ENCODE results near the gene IRF2.

Gene IRF2

DNA sequence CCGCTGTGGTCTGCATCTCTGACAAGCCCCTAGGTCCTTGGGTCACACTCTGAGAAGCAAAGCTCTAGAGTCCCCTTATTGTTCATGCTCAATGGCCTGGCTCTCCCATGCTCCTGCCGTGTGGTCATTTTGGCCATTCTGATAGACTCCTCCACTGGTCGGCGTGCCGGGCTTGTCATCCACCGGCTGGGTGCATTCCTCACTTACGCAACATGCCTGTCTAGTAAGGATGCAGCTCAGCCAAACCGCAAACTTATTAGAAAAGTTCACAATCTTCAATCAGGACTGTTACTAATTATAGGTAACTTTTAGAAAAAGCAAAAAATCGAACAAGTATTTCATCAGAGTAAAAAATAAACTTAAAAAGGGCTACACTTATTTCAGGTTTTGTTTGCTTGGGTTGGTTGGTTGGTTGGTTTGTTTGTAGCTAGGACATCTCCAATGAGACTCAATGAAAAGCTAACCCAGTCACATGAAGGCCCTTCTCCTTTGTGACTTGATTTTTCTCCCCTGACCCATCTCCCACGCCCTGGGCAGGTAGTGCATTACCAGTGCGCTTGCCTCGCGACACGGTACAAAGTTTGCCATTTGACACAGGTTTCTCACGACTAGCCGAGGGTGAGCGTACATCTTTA is 41.0 kb downstream of the IRF2 start:
- H3K4me1 ChIP-seq (ENCODE audit: insufficient read depth, low read length), result no peaks in the 10 kb centered on the region
- no peak overlapping the region for H2AFZ ChIP-seq (ENCODE audit: low read depth, low read length)
- DNase-seq, result no peak
- peaks cover 45% of the 10 kb centered on the region for H3K79me2 ChIP-seq (ENCODE audit: insufficient read depth, low read length)
- peaks cover 28% of the 10 kb centered on the region for H4K20me1 ChIP-seq (ENCODE audit: insufficient read depth, low read length)
- H3K9me3 ChIP-seq (ENCODE audit: insufficient read depth, low read length, severe bottlenecking), result no peaks in the 10 kb centered on the region
- no peaks in the 10 kb centered on the region for H3K36me3 ChIP-seq (ENCODE audit: insufficient read depth, low read length)
- no peak overlapping the region for H3K27ac ChIP-seq (ENCODE audit: low read length)
- no peak overlapping the region for H3K4me2 ChIP-seq (ENCODE audit: insufficient read depth, low read length)
- H3K9ac ChIP-seq (ENCODE audit: low read depth, low read length), result no peak overlapping the region
- TF ChIP-seq EZH2 (IDR thresholded peaks at IDR 0.05; ENCODE audit: borderline replicate concordance, low read depth, low read length, severe bottlenecking) (no peak), CTCF (IDR thresholded peaks at IDR 0.05; ENCODE audit: borderline replicate concordance, extremely low read depth, low read length, poor library complexity, severe bottlenecking) (no peak)
- no peaks in the 10 kb centered on the region for H3K27me3 ChIP-seq (ENCODE audit: insufficient read depth, low read length, poor library complexity)
- no peak overlapping the region for H3K4me3 ChIP-seq (ENCODE audit: low read depth in 1 of 2, low read length in 2 of 2)
- no peak for ATAC-seq (ENCODE audit: insufficient read depth, low read depth)

- no peaks in the 10 kb centered on the region for H3K9me3 ChIP-seq (ENCODE audit: insufficient read depth, low read length, severe bottlenecking)
- H2AFZ ChIP-seq (ENCODE audit: low read depth, low read length), result no peak overlapping the region
These were observed 42.0 kb downstream of the IRF2 start for GRCh38 chr4:184432127-184432922.

GRCh38 chr4:184430163-184430562 is 44.2 kb downstream of the IRF2 start:
- no peaks in the 10 kb centered on the region for H3K4me1 ChIP-seq (ENCODE audit: insufficient read depth, low read length)
- no peak overlapping the region for H3K4me3 ChIP-seq (ENCODE audit: low read depth in 1 of 2, low read length in 2 of 2)
- H3K27ac ChIP-seq (ENCODE audit: low read length), result no peak overlapping the region
- H4K20me1 ChIP-seq (ENCODE audit: insufficient read depth, low read length), result peaks cover 23% of the 10 kb centered on the region
- peaks cover 22% of the 10 kb centered on the region for H3K36me3 ChIP-seq (ENCODE audit: insufficient read depth, low read length)
- H3K27me3 ChIP-seq (ENCODE audit: insufficient read depth, low read length, poor library complexity), result no peaks in the 10 kb centered on the region
- H3K79me2 ChIP-seq (ENCODE audit: insufficient read depth, low read length), result peaks cover 30% of the 10 kb centered on the region
- DNase-seq (no peak), ATAC-seq (ENCODE audit: insufficient read depth, low read depth) (no peak)
- TF ChIP-seq CTCF (IDR thresholded peaks at IDR 0.05; ENCODE audit: borderline replicate concordance, extremely low read depth, low read length, poor library complexity, severe bottlenecking), result no peak
- TF ChIP-seq EZH2 (IDR thresholded peaks at IDR 0.05; ENCODE audit: borderline replicate concordance, low read depth, low read length, severe bottlenecking), result no peak
- no peak overlapping the region for H3K4me2 ChIP-seq (ENCODE audit: insufficient read depth, low read length)
- no peak overlapping the region for H2AFZ ChIP-seq (ENCODE audit: low read depth, low read length)
- no peaks in the 10 kb centered on the region for H3K9me3 ChIP-seq (ENCODE audit: insufficient read depth, low read length, severe bottlenecking)
- H3K9ac ChIP-seq (ENCODE audit: low read depth, low read length), result no peak overlapping the region

More at GRCh38 chr4:184432127-184432922, 42.0 kb downstream of the IRF2 start:
- DNase-seq, result no peak
- Histone ChIP-seq H3K79me2 (ENCODE audit: insufficient read depth, low read length) (peaks cover 37% of the 10 kb centered on the region), H3K4me2 (ENCODE audit: insufficient read depth, low read length) (no peak overlapping the region), H3K27ac (ENCODE audit: low read length) (no peak overlapping the region), H3K9ac (ENCODE audit: low read depth, low read length) (no peak overlapping the region), H4K20me1 (ENCODE audit: insufficient read depth, low read length) (peaks cover 23% of the 10 kb centered on the region), H3K27me3 (ENCODE audit: insufficient read depth, low read length, poor library complexity) (no peaks in the 10 kb centered on the region), H3K36me3 (ENCODE audit: insufficient read depth, low read length) (peaks cover 1% of the 10 kb centered on the region; the same call in 1 of the 2 replicates), H3K4me1 (ENCODE audit: insufficient read depth, low read length) (no peaks in the 10 kb centered on the region), H3K4me3 (ENCODE audit: low read depth in 1 of 2, low read length in 2 of 2) (no peak overlapping the region)
- no peak for ATAC-seq (ENCODE audit: insufficient read depth, low read depth)
- no peak for TF ChIP-seq CTCF (IDR thresholded peaks at IDR 0.05; ENCODE audit: borderline replicate concordance, extremely low read depth, low read length, poor library complexity, severe bottlenecking)
- TF ChIP-seq EZH2 (IDR thresholded peaks at IDR 0.05; ENCODE audit: borderline replicate concordance, low read depth, low read length, severe bottlenecking), result no peak

Measured in DND-41 (cell line).